HG03354 (cell line): ENCODE data around the gene DPH7.
"Not testable (repeated sequence)": the region's sequence is repeated elsewhere in the genome, so short reads cannot be mapped to it uniquely, and the experiment has no call there.

Experiments
- ATAC-seq: cut with Tn5 transposase; IDR thresholded peaks from one replicate; pipeline ENCODE4 v1.9.1; 2021; ENCODE audit warnings: mild to moderate bottlenecking; ENCODE audit not compliant: unreplicated experiment, poor library complexity, severe bottlenecking

Gene DPH7

DNA sequence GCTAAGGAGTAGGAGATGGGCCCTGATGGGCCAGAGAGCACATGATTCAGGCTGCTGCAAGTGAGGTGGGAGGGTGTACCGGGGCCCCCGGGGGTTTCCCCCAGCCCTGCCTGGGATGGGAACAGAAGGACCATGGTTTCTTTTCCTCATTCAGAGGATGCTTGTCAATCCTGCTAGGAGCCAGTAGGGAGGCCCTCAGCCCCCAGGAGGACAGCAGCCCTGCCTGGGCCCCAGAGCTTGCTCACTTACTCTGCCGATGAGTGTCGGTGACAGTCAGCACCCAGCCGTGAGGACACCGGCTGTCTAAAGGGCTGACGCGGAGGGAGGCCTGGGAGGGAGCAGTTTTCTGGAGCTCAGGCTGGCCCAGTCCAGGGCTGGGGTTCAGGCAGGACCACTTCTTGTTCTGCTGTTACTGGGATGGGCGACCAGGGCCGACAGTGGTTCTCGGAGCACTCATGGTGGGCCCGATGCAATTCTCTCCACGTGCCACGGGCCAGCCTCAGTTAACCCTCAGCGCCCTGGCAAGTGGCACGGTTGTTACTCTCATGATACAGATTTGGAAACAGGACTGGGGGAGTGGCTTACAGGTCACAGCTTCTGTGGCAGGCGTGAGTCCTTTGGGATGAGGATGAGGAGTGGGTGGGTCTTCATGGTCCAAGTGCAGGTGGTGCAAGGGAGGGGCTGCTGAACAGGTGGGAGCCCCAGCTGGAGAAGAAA, 28.6 kb upstream of the DPH7 start:
- ATAC-seq = no peak

DNA sequence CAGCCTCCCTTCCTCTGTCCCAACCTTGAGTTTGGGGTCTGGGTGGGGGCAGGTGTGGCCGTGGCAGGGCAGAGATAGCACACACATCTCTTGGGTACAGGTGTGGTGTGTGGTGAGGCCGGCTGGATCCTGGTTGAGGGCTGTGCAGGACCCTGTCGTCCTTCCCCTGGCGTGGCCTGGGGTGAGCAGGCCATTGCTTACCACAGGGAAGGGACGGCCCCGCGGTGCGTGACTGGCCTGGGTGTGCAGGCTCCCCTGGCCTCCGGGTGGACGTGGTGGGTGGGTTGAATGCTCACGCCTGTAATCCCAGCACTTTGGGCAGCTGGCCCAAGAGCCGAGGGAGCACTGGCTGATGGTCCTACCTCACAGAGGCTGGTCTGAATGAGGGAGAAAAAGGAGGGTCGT, 28.0 kb upstream of the DPH7 start:
- no peak for ATAC-seq

GRCh38 chr9:137606005-137606621, 27.4 kb upstream of the DPH7 start:
- no peak for ATAC-seq

DNA sequence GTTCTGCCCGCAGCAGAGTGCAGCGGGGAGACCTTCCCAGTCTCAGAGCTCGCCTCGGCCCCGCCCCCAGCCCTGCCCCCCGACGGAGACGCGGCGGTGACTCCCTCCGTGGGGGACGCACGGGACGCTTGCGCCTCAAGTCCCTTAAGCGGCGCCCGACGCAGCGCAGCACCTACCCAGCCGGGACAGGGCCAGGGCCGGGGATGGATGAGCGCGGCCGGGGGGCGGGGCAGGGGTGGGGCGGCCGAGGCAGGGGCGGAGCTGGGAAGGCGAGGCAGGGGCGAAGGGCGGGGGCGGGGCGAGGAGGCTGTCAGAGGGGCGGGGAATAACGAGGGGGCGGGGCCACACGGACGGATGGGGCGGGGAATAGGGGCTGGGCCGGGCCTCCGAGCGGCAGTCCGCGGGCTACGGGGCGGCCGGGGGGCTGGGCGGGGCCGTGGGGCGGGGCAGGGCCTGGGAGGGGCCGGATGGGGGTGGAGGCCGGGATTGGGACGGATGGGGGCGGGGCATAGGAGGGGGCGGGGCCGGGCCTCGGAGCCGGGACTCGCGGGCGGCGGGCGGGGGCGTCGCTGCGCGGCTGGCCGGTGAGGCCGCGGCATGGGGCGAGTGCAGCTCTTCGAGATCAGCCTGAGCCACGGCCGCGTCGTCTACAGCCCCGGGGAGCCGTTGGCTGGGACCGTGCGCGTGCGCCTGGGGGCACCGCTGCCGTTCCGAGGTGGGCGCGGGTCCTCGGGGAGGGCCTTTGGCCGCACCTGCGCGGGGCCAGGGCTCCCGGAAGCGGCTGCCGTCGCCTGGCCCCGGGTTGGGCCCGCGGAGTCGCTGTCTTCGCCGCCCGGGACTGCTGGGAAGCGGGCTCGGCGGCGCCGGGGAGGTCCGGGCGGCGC, 26.6 kb upstream of the DPH7 start, which contains the start of gene ARRDC1:
Gene ARRDC1 (plus strand): TSS at position 566 of the 884 bp plus-strand sequence. CDS start 32 bp downstream, at position 598.
- peak; percentile 70 for ATAC-seq

DNA sequence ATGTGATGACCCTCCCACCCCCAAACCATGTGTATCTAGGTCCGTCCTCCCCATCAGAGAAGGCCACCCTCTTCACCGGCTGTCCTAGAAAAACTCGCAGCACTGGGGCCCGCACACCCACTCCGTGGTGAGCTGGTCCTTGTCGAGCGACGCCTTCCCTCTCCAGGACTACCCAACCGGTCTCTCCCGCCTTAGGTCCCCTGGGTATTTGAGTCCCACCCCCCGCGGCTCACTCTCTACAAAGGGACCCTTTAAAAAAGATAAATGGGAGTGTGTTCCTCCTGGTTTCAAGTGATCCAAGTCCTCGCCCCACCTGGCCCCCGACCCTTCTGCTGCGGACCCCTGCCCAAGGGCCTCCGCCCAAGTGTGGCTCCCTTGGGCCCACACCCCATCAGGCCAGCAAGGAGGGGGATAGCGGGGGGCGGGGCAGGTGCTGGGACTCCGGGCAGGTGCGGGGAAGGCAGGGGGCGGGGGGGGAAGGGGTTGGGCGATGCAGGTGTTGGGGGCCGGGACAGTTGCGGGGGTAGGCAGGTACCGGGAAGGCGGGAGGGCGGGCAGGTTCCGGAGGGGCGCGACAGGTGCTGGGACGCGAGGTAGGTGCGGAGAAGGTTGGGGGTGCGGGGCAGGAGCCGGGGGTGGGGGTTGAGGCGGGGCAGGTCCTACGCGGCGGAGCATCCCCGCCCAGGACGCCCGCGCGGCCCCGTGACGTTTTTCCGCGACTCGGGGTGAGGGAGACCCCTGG, 25.8 kb upstream of the DPH7 start:
- no peak for ATAC-seq

- ATAC-seq = no peak
Observed at GRCh38 chr9:137603879-137604278, 25.2 kb upstream of the DPH7 start.

GRCh38 chr9:137602661-137603060, 23.9 kb upstream of the DPH7 start:
- no peak for ATAC-seq

- no peak for ATAC-seq
Observed at GRCh38 chr9:137598943-137599342, 20.2 kb upstream of the DPH7 start.

GRCh38 chr9:137596577-137596976, 17.9 kb upstream of the DPH7 start:
- not testable (repeated sequence) for ATAC-seq

- no peak for ATAC-seq
Observed at GRCh38 chr9:137593176-137593575, 14.5 kb upstream of the DPH7 start.

DNA sequence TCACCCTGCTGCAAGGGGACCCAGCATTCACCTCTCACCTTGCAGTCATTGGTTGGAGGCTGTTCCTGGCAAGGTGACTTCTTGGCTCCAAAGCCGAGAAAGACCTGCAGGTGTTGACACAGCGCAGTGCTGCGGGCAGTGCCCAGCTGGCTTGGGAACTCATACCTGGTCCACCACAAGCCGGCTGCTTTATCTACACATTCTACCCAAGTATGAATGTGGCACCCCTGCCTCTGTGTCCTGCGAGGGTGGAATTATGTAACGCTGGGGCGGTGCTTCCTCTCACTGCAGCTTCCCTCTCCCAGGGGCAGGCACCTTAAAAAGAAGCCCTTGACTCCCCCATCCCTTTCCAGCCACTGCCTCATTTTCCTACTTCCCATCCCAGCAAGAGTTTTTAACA, 14.0 kb upstream of the DPH7 start:
- no peak for ATAC-seq

DNA sequence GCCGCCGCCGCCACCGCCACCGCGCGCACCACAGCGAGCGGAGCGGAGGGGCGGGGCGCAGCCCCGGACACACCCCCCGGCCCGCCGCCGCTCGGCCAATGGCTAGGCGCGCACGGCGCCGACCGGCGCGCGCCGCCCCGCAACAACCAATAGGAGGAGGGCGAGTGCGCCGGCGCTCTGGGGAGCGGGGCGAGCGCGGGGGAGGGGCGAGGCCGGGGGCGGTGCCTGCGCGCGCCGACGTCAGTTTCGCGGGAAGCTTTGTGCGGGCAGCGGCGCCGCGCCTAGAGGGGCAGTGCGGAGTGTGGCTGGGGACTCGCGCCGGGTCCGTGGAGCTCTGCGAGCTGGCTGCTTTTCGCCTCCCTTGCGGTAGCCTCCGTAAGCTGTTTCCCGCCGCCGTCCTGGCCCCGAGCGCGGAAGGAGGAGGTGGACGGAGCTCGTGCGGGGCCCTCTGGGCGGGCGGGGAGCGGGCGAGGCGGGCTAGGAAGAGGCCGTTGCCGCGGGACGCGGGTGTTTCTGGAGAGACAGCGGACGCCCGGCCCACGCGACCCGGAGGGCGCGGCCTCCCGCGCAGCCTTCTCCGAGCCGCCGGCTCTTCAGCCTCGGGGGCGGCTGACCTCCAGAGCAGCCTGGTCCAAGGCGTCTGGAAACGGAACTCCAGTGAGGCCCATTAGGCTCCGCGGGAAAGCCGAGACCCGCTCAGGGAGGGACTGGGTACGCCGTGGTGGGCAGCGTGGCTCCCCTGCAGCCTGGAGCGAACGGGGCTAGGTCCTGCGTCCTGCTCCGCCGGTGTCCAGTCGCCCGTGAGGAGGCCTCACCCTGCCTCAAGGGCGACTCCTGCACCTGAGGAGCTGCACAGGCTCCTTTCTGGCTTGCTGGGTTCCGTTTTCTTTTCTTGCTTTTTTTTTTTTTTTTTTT, 12.0 kb upstream of the DPH7 start, which contains the start of gene ZMYND19:
Gene ZMYND19 (minus strand): TSS at position 44 of the 915 bp plus-strand sequence. CDS start 249 bp downstream, outside the sequence.
- ATAC-seq = peak; percentile 82

GRCh38 chr9:137590123-137590468, 11.4 kb upstream of the DPH7 start:
- no peak for ATAC-seq

DNA sequence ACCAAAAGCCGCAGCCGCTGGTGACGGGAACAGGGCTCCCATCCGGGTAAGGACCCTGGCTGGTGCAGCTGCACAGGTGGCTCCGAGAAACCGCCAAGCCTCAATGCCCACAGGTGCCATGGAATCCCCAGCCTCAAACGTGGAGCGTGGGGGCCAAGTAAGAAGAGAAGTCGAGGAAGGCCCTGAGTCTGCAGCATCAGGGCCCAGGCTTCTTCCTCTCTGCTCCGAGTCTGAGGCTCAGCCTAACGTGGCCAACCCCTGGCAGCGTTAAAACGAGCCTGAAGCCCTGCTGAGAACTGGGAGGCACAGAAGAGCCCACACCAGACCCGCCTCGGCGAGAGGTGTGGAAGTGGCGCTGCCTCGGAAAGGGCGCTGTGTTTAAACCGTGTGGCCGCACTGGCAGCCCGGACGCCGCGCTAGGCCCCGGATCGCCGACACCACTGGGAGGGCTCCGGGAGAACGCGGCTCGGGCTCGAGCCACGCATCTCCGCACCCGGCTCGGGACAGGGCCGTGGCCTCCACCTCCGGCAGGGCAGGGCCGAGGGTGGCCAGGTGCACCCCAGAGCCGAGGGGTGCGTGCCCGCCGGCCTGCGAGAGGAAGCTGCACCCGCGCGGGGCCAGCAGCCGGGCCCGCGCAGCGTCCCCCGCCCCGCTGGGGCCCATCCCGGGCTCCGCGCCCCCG, 10.9 kb upstream of the DPH7 start:
- peak; percentile 27 for ATAC-seq

DNA sequence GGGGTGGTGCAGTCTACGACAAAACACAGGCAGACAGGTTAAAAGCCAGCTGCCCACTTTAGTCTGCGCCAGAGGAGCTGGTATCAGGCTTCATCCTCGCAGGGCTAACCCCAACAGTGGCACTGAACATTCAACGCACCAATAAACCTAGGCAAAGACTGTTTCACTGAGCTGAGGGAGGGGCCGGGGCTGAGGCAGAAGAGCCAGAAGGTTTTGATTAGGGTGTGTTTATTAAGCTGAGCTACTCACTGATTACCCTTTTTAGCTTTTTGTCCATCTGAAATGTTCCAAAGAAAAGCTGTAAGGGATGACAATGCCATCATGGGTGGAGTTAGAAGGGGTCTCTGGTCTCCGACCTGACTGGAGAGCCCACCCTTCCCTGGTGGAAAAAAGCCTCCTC, 10.2 kb upstream of the DPH7 start:
- ATAC-seq = no peak

DNA sequence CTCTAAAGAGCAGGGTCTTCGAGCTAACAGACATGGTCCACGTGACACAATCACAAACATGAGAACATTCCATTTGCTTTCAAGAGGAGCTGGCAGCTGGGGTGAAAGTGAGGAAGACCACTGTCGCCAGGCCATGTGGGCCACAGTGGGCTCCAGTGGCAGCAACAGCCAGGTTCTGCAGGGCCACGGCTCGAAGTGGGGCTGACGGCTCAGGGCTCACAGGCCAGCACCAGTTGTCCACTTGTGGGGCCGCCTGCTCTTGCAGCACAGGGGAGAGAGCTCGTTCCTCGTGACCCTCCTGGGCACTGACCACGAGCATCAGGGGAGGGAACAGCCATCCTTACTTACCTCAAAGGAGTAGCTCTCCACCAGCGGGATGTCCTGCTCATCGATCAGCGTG, 9.6 kb upstream of the DPH7 start:
- no peak for ATAC-seq

DNA sequence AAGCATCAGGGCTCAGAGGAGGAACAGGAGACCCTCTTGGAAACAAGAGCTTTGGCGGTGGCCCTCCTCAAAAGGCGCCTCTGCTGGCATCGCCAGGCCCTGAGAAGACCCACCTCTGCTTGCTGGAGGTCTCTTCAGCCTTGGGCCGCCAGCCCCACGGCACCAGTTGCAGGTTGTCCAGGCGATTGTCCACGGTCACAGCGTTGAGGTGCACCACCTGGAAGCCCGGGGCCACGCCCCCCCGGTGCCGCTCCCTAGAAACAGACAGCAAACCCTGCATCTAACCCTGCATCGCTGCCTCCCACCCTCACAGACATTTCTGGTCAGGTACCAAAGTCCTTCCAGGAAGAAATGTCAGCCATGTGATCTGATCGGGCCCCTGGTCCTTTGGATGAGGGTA, 8.1 kb upstream of the DPH7 start:
- ATAC-seq = no peak

- no peak for ATAC-seq
Observed at GRCh38 chr9:137583957-137584356, 5.2 kb upstream of the DPH7 start.
